Hematopoietic multipotent progenitor cell treated with erythropoietin and hydrocortisone succinate and interleukin-3 and kit ligand, for 6 days (in vitro differentiated cells): ENCODE data around the gene FAM124A.

Experiments used
- DNase-seq: peaks from one replicate; pipeline ENCODE4 v3.0.0-alpha.2; 2015

The FAM124A gene

DNA sequence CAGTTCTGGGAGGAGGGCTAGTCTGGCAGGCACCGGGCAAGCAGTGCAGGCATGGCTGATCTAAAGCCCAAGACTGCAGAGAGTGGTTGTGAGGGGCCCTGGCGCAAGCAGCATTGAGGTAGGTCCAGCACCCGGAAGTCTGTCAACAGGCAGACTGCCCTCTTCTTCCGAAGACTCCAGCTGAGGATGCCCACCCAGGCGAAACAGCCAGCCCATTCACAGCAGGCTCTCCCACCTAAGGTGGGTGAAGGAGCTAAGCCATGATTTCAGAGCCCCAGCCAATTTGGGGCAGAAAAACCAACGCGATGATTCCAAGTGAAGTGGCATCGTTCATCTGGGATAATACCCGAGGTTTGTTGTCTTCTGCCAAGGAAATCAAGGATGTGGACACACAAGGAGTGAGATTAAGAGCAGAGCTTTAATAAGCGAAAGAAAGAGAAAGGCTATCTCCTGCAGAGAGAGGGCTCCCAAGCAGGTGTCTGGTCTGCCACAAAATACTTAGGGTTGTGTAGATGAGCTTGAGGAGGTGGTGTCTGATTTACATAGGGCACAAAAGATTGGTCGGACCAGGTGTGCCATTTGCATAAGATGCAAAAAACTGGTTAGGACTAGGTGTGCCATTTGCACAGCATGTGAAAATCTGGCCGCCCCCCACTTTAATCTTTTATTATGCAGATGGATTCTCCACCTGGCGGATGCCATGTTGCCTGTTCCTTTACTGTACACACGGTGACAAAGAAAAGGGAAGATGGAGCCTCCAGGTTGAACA lies 22.6 kb downstream of the FAM124A start:
- no peak for DNase-seq

DNA sequence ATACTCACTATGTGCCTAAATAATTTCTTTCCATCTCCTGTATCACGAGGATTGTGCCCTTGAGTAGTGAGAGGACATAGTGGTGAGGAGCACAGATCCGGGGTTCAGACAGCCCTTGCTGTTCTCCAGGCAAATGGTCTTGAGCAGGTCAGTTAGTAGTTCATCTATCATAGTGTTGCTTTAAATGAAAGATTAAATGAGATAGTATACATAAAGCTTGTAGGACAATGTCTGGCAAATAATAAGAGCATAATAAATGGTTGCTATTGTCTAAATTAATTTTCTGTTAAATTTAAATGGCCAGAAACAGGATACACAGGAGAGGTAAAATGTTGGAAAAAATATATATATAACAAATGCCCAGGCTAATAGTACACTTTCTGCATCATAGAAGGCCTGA lies 23.4 kb downstream of the FAM124A start:
- DNase-seq = no peak

DNA sequence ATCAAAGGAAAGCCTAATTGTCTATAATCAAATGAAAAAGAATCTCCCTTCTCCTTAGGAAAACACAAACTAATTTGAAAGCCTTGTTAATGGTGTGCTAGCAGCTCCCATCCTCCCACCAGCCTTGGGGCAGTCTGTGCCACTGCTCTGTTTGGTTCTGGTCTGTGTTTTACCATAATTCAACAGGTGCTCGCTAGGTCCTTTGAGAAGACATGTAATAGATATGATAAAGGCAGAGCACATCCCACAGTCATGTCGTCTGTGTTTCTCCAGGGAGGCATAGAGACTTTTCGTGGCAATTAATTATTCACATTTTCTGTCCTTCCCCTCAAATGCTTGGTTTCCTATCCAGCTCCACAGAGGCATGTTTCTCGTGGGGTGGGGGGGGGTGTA lies 23.8 kb downstream of the FAM124A start:
- DNase-seq = no peak

DNA sequence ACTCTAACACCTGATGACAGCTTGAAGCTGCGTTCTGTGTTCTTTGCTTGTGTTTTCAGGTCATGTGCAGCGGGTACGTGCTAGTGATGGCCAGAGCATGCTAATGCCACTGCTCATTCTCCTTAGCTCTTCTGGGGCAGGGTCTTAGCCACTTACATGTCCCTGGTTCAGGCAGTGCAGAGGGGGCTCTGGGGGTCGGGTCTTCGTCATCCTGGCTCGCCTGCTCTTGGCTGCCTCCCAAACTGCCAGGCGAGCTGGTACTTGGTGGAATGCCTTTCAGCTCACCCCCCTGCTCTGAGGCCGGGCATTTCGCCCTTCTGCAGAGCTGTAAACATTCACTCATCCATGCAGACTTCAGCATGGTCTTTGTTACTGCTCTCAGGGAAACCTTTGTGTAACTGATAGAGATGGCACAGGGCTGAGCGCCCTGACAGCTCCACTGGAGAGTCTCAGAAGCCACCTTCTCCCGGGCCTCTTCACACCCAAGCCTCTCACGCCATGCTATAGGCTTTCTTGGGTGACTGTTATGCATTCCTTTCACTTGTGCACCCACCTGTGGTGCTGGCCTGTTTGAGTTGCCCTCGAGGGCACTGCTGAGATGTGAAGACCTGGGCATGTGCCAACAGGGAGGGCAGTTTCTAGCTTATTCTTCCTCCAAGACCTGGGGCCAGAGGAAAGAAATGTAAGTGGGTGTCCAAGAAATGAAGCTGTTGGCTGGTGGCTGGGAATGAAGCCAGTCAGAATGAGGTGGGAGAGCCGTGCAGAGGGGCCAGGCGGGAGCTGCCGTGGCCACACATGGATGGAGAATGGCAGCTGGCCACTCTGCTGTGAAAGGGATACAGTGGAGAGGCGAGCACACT lies 24.4 kb downstream of the FAM124A start:
- DNase-seq = no peak

DNA sequence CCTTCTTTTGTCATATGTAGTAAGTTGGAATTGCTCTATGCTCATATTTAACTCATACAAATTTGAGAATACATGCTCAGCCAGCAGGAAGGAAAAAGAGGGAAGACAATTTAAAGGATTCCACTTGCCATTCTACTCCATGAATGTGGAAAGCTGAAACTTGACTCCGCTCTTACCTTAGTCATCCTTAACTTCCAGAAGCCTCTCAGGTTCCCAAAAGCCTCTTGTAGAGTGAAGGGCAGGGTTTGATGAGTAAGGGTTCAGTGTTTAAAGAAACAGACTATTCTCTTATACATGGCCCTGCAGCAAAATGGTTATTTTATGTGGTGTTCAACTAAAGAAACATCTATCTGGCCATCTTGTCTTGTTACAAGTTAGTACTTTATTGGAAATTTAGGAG lies 27.1 kb downstream of the FAM124A start:
- DNase-seq = no peak

DNA sequence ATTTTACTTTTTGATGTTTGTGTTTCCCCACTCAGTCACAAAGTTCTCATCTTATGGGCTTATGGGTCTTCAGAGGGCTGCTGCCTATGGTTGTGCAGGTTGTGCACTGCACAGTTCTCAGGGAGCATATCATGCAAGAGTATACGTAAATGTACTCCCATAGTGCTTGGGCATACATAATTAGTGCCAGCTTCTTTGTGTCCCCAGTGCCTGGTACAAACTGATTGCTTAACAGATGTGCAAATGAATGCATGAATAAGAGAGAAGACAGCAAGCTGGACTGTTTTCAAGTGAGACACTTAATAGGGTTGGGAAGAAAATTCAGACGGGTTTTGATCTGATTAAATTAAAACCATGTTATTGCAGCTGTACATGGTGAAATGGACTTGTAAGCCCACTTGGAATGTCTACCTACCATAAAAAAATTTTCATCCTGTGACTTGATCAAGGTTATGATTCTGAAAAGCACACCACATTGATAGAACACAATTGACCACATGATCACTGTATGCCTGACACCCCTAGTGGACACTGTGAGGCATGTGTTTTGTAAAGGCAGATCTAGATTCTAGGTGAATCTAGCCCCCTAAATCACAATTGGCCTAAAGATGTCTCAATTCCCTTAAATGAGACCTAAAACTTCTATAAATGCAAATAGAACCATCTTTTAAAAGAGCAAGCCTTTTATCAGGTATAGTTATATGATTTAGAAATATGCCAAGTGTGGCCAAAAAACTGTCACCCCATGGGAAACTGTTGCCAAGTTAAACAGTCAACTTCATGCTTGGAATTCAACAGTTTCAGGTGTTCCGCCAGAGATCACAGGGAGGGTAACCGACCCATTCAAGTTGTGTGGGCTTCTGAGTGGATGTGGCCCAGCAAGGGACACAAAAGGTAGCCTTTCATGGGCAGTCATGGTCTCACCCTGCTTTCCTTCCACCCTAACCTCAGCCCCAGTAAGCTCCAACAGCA lies 27.9 kb downstream of the FAM124A start:
- DNase-seq = peak; percentile 58

DNA sequence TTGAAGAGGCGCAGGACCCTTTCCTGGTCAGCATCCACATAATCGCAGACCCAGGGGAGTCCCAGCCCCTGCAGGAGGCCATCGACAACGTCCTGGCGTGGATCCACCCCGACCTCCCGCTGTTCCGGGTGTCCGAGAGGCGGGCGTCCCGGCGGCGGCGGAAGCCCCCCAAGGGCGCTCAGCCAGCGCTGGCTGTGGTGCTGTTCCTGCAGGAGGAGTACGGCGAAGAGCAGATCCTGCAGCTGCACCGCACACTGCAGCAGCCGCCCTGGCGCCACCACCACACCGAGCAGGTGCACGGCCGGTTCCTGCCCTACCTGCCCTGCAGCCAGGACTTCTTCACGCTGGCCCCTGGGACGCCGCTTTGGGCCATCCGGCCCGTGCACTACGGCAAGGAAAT lies 29.3 kb downstream of the FAM124A start:
- DNase-seq = no peak

DNA sequence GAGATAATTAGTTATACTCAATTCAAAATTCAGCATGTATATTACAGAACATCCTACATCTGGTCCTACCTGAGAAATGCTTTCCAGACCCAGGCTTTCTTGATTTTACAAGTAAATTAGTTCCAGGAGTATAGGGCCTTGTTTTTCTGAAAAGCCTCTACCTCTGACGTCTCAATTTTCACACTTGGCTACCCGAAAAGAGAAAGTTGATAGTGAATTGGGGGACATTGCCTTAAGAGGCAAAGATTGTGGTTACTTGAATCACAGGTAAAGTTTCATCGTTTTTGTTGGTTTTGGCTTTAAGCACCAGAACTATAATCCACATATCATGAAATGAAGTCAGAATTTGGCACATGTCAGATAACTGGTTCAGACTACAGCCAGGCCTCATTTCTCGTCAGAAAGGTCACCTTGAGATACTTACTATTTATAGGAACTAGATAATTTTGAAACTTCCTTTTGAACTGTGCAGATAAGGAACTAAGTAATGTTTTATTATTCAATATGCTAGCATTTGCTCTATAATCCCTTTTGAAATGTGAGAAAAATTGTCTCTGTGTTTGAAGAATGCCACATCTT lies 30.8 kb downstream of the FAM124A start:
- peak; percentile 34 for DNase-seq

DNA sequence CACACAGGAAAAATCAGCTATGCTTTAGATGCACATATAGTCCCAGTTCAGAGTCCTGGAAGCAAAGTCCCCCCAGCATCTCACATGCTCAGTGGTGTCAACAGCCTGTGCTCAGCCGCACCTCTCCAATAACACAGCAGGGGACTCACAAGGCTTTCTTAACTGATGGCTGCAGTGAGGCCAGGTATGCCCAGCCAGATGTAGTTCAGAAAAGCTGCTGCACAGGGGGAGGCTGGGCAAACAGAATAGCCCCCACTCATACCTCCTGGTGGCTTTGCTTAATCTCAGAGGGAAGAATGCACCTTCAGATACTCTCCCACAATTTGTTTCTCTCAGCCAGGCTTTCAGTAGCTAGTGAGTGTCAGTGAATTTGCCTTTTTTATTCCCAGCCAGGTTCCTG lies 33.4 kb downstream of the FAM124A start:
- no peak for DNase-seq

DNA sequence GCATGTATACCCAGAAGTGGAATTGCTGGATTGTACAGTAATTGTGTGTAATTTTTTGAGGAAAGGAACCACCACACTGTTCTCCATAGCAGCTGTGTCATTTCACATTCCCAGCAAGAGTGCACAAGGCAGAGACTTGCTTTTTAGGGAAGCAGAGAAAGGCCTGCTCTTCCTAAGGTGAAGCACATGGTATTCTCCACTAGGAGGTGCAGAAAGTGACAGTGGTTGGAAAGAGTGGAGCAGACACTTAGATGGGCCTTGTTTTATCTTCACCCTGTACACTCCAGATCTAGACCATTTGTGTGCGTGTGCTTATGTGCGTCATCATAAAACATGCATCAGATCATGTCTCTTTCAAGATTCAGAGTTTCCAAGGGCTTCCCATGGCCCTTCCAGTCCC lies 35.0 kb downstream of the FAM124A start:
- no peak for DNase-seq

DNA sequence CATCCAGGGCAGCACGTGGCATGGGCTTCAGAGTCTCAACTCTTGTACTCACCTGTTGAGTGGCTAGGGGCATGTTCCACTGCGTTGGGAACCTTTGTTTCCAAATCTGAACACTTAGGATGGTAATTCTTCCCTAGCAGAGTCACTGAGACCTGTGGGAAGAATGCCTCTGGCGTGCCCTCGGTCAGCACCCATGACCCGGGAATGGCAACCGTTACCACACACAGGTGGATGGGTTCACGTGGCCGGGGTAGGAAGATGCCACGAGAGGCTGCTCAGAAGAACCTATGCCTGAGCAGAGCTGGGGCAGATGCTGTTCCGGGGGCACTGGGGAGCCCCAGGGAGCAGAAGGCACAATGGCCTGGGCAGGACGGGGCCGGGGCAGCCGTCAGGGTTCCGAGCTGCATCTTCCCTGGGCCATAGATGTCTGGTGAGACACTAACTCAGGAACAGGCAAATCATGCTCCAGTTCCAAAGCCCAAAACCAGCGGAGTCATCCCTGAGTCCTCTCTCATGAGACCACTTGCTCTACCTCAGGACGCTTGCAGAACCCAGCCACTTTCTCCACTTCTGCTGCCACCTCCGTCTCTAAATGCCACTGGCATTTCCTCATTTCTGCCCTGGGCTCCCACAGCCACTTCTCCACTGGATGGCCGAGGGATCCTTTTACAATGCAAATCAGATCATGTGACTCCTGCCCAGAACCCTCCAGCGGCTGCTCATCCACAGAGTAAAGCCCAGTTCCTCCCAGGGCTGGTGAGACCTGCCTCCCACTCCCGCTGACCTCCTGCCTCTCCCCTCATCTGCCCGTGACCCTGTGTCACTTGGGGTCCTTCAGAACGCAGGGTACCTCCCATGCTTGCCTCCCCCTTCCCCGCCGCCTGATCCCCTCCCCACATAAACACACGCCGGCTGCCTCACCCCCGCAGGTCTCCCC lies 36.7 kb downstream of the FAM124A start:
- no peak for DNase-seq

DNA sequence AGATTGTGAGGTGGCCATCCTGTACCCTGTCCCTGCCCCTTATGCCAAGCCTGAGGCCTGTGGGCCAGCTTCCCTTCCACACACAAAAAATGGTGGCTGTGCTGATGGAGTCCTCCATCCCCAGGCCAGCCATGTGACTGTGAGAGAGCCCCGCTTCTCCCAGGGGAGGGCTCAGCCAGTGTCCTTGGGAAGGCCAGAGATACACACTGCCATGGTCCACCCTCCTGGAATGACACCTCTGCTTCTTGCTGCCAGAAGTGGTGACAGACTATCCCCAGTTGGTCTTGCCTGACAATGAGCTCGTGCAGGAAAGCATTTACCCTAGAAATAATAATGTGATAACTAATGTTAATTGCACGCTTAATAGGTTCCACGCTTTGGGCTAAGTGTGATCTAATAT lies 38.0 kb downstream of the FAM124A start:
- DNase-seq = no peak

DNA sequence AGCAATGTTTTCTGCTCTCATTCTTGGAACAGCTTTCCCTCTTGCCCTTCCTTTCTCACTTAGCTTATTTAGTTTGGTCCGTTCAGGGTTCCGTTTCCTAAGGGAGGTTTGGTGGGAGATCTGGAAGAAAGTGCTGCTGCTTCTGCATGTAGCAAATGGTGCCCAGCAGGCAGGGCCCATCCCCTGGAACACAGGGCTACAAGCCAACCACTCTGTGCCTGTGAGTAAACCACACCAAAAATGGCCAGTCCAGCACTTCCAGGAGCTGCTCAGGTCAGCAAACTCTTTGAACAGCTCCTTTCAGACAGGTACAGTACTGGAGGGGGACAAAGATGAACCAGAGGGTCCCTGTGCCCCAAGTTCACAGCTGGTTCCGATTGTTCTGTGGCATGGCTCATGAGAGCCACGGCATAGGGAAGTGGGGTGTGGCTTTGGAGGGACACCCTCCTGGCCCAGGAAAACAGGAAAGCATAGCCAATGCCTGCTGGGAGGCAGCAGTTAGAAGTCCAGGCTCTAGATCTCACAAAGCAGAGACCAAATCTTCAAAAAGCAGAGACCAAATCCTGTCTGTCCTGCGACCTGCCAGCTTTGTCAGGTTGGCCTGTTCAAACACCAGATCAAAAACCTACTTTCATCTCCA lies 39.5 kb downstream of the FAM124A start:
- no peak for DNase-seq

DNA sequence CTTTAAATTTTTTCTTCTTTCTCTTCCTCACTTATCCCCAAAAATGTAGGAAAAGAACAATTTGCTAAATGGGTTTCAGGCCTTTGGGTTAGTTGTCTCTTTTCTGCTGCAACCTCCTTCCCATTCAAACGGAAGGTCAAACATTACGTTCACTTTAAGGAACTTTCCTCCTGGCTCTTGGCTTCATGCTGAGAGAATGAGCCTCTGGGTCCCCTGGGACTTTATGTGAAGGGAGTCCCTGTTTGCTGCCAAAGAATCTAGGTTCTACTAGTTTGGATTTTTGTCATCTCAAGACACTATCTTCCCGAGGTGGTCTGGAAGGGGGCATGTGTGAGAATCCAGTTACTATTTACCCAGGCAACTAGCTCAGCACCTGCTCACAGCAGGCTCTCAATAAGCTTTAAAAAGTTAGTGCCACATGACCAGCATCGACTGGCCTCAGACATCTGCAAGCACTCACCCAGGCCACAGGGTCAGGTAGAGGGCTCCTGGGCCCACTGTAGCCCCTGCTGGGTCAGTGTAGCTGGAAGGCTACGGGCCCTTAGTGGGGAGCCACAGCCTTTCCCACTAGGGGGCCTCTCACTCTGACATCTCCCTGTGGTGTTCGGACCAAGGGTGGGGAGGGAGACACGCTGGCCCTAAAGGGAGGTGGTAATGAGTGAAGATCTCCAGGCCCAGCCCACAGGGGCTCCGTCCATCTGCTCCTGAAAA lies 40.5 kb downstream of the FAM124A start:
- no peak for DNase-seq

DNA sequence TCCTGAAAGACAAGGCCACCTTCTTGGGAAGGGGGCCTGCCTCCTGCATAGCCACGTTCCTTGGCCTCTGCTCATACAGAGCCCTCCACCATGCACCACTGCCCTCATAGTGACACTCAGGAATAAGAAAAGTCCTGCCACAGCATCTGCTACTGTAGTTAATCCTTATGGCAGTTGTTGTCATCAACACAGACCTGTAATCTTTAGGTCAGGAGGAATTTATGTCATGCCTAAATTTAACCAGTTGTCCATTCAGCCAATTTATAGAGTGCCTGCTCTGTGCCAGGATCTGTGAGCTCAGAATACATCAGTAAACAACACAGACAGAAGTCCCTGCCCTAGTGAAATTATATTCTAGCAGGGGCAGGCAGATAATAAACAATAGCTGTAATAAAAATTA lies 44.4 kb downstream of the FAM124A start:
- no peak for DNase-seq

DNA sequence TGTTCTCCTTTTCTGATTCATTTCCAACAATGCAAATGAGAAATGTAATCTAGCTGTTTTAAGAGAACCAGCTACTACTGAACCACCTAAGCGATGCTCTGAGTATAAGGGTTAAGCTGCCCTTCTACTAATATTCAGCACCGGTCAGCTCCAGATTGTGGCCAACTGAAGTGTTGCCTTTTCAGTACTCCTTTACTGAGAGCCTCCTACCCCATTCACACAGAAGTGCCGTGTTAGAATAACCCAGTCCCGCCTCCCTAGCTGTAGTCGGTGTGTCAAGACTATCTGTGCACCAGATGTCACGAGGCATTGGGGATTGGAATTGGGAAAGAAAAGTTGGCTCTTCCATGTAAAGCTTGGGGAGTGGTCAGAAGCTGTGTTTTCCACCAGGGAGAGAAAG lies 45.4 kb downstream of the FAM124A start:
- no peak for DNase-seq

DNA sequence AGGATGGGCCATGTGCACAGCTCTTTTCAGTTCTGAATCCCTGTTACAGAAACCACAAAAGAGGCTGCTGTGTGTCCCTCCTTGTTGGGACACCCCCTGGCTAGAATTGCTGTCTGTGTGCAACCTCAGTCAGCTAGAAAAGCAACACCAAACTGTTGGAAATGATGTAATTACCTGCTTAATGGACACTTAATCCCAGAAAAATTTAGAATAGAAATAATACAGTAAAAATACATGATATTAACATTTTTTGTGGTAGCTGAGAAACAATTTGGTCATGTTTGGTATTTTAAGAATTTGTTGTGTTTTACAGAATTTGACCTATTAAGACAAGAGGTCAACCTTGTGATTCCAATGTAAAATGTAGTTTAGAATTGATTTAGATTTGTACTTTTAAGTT lies 46.8 kb downstream of the FAM124A start:
- no peak for DNase-seq

DNA sequence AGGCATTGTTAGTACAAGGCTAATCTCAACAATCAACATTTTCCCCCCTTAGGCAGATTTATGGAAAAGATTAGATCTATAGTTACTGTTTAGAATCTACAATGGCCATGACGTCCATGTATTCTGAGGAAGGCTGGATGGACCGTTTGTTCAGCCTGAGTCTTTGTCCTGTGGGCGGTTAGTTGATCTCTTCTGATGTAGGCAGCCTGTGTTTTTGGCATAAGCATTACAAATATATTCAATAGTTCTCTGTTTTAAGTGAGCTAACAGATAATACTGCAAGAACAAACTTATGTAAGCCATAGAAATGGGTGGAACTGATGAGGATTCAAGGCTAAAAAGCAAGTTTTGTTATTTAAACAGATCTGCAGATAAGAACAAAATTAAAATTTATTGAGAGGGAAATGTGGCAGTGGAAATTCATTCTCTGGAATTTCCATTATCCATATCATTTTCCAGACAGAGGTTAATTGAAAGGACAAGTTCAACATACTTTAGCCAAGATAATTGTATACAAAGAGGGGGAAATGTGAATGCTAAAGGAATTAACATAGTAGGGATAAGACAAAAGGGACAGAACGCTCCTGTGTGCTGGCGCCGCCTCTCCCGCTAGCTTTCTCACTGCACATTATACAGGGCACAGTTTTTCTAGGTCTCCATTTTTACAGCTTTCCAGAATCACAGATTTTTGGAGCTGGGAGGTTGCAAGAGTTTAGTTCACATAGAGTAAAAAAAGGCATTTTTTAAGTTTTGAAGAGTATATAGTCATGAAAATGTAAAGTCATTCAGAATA lies 48.6 kb downstream of the FAM124A start:
- DNase-seq = no peak

DNA sequence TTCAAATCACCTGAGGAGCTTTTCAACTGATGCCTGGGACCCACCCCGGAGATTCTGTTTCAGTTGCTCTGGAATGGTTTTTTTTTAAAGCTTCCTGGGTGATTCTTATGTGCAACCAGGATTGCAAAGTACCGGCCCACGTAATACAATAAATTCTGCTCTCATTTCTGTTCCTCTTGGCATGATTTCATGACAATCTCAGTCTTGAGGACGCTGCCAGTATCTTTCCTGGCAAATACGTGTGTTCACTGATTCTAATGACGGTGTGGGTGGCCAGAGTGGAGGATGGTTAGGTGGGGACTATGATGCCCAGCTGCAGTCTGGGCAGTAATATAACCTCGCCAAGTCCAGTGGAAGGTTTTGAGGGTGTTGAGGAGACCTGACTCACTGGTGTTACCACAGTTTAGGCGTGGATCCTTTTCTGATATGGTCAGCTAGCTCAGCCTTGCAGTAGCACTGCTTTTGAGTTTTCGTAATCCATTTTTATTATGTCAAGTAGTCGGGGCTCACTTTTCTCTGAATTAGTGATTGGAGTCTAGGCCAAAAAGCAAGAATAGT lies 49.4 kb downstream of the FAM124A start:
- DNase-seq = peak; percentile 14
